Choroid plexus epithelial cell (primary cell): ENCODE results near the gene C10orf71.

Experiments used
- DNase-seq: peaks from one replicate; pipeline ENCODE4 v3.0.0-alpha.2; 2010; ENCODE audit warnings: low read depth
- H3K4me3 ChIP-seq: 2 replicates; pipeline ENCODE4 v1.5.1; 2011; ENCODE audit warnings: low read depth, mild to moderate bottlenecking, control low read depth, low read length, moderate library complexity
- CTCF ChIP-seq: conservative IDR thresholded peaks from 2 replicates; pipeline ENCODE4 v1.5.1; 2011; ENCODE audit warnings: low read depth, mild to moderate bottlenecking, control low read depth, inconsistent platforms, low read length, moderate library complexity

C10orf71 gene

DNA sequence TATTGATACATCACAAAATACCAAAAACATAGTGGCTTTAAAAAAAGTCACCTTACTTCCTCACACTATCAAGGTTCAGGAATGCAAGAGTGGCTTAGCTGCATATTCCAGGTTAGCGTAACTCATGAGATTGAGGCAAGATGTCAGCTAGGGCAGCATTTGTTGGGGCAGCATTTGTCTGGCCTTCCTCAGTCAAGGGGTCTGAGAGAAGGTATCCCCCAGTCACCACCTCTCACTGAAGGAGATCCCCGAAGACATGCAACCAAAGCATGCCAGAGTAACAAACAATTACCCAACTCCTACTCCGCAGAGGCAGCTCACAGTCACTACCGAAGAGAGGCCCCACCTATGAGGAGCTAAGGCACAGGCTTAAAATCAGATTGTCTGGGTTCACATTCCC lies 48.4 kb downstream of the C10orf71 start:
- DNase-seq: no peak
- no peak for TF ChIP-seq CTCF
- H3K4me3 ChIP-seq: no peak overlapping the region

DNA sequence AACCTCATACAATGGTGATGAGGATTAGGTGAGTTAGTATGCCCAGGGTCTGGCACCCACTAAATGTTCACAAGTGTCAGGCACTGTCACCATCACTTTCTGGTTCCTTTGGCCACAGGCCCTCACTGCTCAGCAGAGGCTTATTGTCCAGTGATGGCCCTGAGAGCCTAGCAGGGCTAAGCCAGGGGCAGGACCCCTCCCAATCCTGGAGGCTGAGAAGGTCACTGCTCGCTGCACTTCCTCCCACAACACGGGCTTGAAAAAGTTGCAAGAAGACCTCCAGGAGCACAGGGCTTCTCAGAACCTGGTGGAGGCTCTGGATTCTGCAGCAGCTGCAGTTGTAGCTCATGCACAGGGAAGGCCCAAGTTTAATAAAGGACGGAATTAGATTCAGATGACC lies 48.9 kb downstream of the C10orf71 start:
- DNase-seq: no peak
- TF ChIP-seq CTCF: no peak
- H3K4me3 ChIP-seq: no peak overlapping the region

GRCh38 chr10:49348593-49348992 lies 49.6 kb downstream of the C10orf71 start:
- H3K4me3 ChIP-seq: no peak overlapping the region
- no peak for DNase-seq
- TF ChIP-seq CTCF: no peak

GRCh38 chr10:49349390-49349789 lies 50.4 kb downstream of the C10orf71 start:
- DNase-seq: no peak
- no peak overlapping the region for H3K4me3 ChIP-seq
- no peak for TF ChIP-seq CTCF

- H3K4me3 ChIP-seq: no peak overlapping the region
- DNase-seq: no peak
- no peak for TF ChIP-seq CTCF
Observed at GRCh38 chr10:49350138-49350537, 51.2 kb downstream of the C10orf71 start.

DNA sequence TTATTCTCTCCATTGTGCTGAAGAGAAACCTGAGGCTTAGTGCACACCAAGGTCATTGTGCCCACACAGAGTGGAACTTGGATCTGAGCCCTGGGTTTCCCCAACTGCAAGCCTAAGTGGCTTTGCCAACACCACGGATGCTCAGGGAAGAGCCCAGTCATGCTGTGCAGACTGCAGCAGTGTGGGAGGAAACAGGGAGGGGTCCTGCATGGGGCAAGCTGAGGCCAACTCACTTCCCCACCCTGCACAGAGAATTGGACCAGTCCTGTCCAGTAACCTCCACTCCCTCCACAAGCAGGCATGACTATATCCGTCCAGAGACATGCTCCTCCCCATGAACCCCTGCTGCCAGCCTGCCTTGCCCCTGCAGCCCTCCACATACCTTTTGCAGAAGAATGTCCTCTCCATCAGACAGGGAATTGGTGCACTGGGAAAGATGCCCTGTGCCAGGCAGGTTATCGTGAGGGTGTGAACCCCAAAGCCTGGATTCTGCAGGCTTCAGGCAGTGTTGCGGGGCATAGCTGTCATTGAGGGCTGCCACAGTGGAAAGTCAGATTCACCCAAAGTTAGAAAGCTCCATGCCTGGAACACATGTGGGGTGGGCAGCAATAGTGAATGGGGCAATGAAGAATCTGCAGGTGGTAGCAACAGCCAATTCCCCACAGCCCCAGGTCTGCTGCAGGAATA lies 52.0 kb downstream of the C10orf71 start:
- DNase-seq: no peak
- no peak overlapping the region for H3K4me3 ChIP-seq
- no peak for TF ChIP-seq CTCF

- no peak for DNase-seq
- H3K4me3 ChIP-seq: no peak overlapping the region
- TF ChIP-seq CTCF: no peak
Observed at GRCh38 chr10:49351669-49352068, 52.7 kb downstream of the C10orf71 start.
